ENCODE measurements around the gene TMPRSS13. TPM values are rescaled to one million over a fixed set of nuclear protein-coding genes. Genes with fewer than 3 reads are reported as not detected.

Gene TMPRSS13
- total RNA-seq, 1 donor from 2014 or later = not detected

- H3K4me1 Mint-ChIP-seq (ENCODE audit: low read depth) = peaks cover 12% of the 10 kb centered on the region
- H3K9me3 Mint-ChIP-seq (ENCODE audit: low read depth) = no peaks in the 10 kb centered on the region
- no peak overlapping the region for H3K4me3 Mint-ChIP-seq (ENCODE audit: unreplicated experiment)
- no peaks in the 10 kb centered on the region for H3K27me3 Mint-ChIP-seq (ENCODE audit: low read depth)
- no peaks in the 10 kb centered on the region for H3K36me3 Mint-ChIP-seq (ENCODE audit: low read depth)
- DNase-seq (ENCODE audit: low spot score) = no peak
- no peak for TF ChIP-seq CTCF (IDR thresholded peaks at IDR 0.05)
- H3K27ac Mint-ChIP-seq (ENCODE audit: unreplicated experiment) = no peak overlapping the region
Observed at GRCh38 chr11:117861151-117862018, 67.8 kb downstream of the TMPRSS13 start.

GRCh38 chr11:117860139-117860538 lies 69.1 kb downstream of the TMPRSS13 start:
- Mint-ChIP-seq H3K27me3 (ENCODE audit: low read depth) (no peaks in the 10 kb centered on the region), H3K27ac (ENCODE audit: unreplicated experiment) (no peak overlapping the region), H3K36me3 (ENCODE audit: low read depth) (no peaks in the 10 kb centered on the region), H3K4me1 (ENCODE audit: low read depth) (peaks cover 12% of the 10 kb centered on the region), H3K4me3 (ENCODE audit: unreplicated experiment) (no peak overlapping the region), H3K9me3 (ENCODE audit: low read depth) (no peaks in the 10 kb centered on the region)
- no peak for DNase-seq (ENCODE audit: low spot score)
- TF ChIP-seq CTCF (IDR thresholded peaks at IDR 0.05) = no peak

GRCh38 chr11:117859488-117860112 lies 69.6 kb downstream of the TMPRSS13 start:
- no peak for DNase-seq (ENCODE audit: low spot score)
- H3K27ac Mint-ChIP-seq (ENCODE audit: unreplicated experiment) = no peak overlapping the region
- H3K27me3 Mint-ChIP-seq (ENCODE audit: low read depth) = no peaks in the 10 kb centered on the region
- TF ChIP-seq CTCF (IDR thresholded peaks at IDR 0.05) = no peak
- H3K36me3 Mint-ChIP-seq (ENCODE audit: low read depth) = no peaks in the 10 kb centered on the region
- no peak overlapping the region for H3K4me3 Mint-ChIP-seq (ENCODE audit: unreplicated experiment)
- peaks cover 12% of the 10 kb centered on the region for H3K4me1 Mint-ChIP-seq (ENCODE audit: low read depth)
- no peaks in the 10 kb centered on the region for H3K9me3 Mint-ChIP-seq (ENCODE audit: low read depth)

- H3K36me3 Mint-ChIP-seq (ENCODE audit: low read depth) = no peaks in the 10 kb centered on the region
- no peaks in the 10 kb centered on the region for H3K27me3 Mint-ChIP-seq (ENCODE audit: low read depth)
- no peak overlapping the region for H3K27ac Mint-ChIP-seq (ENCODE audit: unreplicated experiment)
- no peak overlapping the region for H3K4me3 Mint-ChIP-seq (ENCODE audit: unreplicated experiment)
- no peaks in the 10 kb centered on the region for H3K9me3 Mint-ChIP-seq (ENCODE audit: low read depth)
- TF ChIP-seq CTCF (IDR thresholded peaks at IDR 0.05) = no peak
- H3K4me1 Mint-ChIP-seq (ENCODE audit: low read depth) = peaks cover 12% of the 10 kb centered on the region
- no peak for DNase-seq (ENCODE audit: low spot score)
Observed at GRCh38 chr11:117859061-117859460, 70.1 kb downstream of the TMPRSS13 start.

GRCh38 chr11:117857734-117858414 lies 71.3 kb downstream of the TMPRSS13 start:
- Mint-ChIP-seq H3K4me1 (ENCODE audit: low read depth) (peaks cover 12% of the 10 kb centered on the region), H3K27ac (ENCODE audit: unreplicated experiment) (no peak overlapping the region), H3K9me3 (ENCODE audit: low read depth) (peaks cover 2% of the 10 kb centered on the region), H3K36me3 (ENCODE audit: low read depth) (no peaks in the 10 kb centered on the region), H3K4me3 (ENCODE audit: unreplicated experiment) (no peak overlapping the region), H3K27me3 (ENCODE audit: low read depth) (no peaks in the 10 kb centered on the region)
- no peak for DNase-seq (ENCODE audit: low spot score)
- TF ChIP-seq CTCF (IDR thresholded peaks at IDR 0.05) = no peak

Measured in chondrocyte (in vitro differentiated cells).